Measurements from ENCODE around the gene KCNS3.

KCNS3 gene

DNA sequence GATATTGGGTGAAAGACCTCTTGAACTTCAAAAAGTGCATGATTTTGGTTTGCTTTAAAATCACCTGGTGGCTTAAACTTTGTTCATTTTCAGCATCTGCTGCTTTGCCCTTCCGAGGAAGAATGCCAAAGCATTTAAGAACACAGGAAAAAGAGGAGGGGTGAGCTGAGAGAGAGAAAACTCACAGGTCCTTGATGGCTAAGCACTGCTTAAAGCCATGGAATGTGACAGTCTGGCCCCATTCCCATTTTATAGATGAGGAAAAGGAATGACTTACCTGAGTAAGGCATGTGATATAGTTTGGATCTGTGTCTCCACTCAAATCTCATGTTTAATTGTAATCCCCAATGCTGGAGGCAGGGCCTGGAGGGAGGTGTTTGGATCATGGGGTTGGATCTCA lies 58.1 kb downstream of the KCNS3 start:
- no peak for TF ChIP-seq CTCF (IDR thresholded peaks at IDR 0.05; ENCODE audit: low read depth, low read length, missing control alignments)
- DNase-seq (ENCODE audit: low read depth), result no peak
- H3K4me3 ChIP-seq (ENCODE audit: low read depth, low read length), result no peak overlapping the region

GRCh38 chr2:17940091-17940630 lies 61.7 kb downstream of the KCNS3 start:
- no peak for TF ChIP-seq CTCF (IDR thresholded peaks at IDR 0.05; ENCODE audit: low read depth, low read length, missing control alignments)
- H3K4me3 ChIP-seq (ENCODE audit: low read depth, low read length), result no peak overlapping the region
- DNase-seq (ENCODE audit: low read depth), result no peak

DNA sequence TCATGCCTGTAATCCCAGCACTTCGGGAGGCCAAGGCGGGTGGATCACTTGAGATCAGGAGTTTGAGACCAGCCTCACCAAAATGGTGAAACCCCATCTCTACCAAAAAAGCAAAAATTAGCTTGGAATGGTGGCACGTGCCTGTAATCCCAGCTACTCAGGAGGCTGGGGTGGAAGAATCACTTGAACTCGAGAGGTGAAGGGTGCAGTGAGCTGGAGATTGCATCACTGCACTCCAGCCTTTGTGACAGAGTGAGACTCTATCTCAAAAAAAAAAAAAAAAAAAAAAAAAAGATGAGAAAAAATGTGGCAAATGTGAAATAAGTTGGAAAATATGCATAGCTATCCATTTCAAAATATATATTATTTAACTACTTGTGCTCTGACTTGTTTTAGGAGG lies 65.0 kb downstream of the KCNS3 start:
- H3K4me3 ChIP-seq (ENCODE audit: low read depth, low read length), result no peak overlapping the region
- no peak for DNase-seq (ENCODE audit: low read depth)
- TF ChIP-seq CTCF (IDR thresholded peaks at IDR 0.05; ENCODE audit: low read depth, low read length, missing control alignments), result no peak

DNA sequence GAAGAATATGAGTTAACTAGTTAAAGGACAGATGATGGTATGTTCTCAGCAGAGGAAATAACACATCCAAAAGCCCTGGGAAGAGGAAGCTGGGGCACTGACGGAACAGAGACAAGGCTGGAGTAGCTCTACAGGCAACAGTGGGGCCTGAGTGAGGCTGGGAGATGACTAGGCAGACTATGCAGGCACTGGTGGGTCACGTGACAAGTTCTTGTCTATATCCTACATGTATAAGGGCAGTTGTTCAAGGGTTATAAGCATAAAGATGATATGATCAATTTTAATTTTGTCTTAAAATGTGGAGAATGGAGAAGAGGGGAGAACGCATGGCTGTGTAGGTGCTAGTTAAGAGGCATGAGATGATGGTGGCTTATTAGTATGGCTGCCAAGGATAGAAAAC lies 68.6 kb downstream of the KCNS3 start:
- DNase-seq (ENCODE audit: low read depth), result no peak
- no peak for TF ChIP-seq CTCF (IDR thresholded peaks at IDR 0.05; ENCODE audit: low read depth, low read length, missing control alignments)

DNA sequence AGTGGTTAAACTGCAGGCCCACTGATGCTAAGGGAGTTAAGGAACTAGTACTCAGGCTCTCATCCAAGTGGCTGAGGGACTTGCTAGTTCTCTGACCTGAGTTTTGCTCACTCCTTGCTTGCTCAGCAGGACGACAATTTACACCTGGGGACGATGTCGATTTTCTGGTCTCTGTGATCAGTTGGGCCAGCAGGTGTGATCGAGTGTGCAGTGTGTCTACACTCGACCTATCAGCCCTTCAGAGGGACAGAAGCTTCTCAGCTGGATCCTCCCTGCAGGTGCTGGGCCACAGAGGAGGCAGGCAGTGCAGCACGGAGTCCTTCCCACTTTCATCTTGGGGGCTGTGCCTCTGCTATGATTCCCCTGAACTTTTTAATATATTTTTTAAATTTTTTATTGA lies 71.5 kb downstream of the KCNS3 start:
- no peak for TF ChIP-seq CTCF (IDR thresholded peaks at IDR 0.05; ENCODE audit: low read depth, low read length, missing control alignments)
- H3K4me3 ChIP-seq (ENCODE audit: low read depth, low read length), result no peak overlapping the region
- DNase-seq (ENCODE audit: low read depth), result no peak

More for the DNA sequence above, 68.6 kb downstream of the KCNS3 start:
- H3K4me3 ChIP-seq (ENCODE audit: low read depth, low read length), result no peak overlapping the region

GRCh38 chr2:17951563-17951962 lies 73.1 kb downstream of the KCNS3 start:
- no peak for DNase-seq (ENCODE audit: low read depth)
- no peak overlapping the region for H3K4me3 ChIP-seq (ENCODE audit: low read depth, low read length)
- no peak for TF ChIP-seq CTCF (IDR thresholded peaks at IDR 0.05; ENCODE audit: low read depth, low read length, missing control alignments)

DNA sequence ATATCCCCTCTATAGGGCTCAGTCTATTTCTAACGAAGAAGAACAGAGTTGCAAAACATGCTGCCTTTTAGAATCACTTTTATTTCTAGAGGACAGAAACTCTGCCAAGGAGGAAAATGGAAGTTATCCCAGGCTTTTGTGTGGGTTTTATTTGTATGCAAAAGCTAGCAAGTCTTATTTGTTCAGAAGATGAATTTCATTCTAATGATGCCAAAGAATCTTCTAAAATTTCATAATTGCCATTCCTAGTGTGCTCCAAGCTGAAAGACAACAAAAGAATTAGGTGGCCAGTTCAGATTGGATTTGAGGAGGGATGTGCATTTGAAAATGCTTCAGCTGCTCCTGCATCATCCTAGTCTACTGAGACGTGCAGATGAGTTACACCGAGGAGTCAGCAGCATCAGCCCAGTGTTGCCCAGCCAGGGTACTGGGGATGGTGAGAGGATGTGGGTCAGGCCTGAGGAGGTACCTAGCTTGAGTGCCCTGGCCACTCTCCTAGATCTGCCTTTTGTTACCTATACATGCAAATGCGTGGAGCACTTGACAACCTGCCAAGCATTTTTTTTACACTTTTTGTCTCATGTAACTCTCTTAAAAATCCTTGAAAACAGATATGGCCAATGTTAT lies 80.1 kb downstream of the KCNS3 start:
- no peak overlapping the region for H3K4me3 ChIP-seq (ENCODE audit: low read depth, low read length)
- no peak for DNase-seq (ENCODE audit: low read depth)
- no peak for TF ChIP-seq CTCF (IDR thresholded peaks at IDR 0.05; ENCODE audit: low read depth, low read length, missing control alignments)
